ENCODE results near the gene SRSF4.

- no peak for TF ChIP-seq CTCF (conservative IDR thresholded peaks at IDR 0.05 in 1 of 2, IDR thresholded peaks at IDR 0.05 in 1 of 2; ENCODE audit: extremely low read depth in 1 of 2, insufficient read depth in 1 of 2, low read depth in 1 of 2, low read length in 2 of 2)
- TF ChIP-seq EZH2 (IDR thresholded peaks at IDR 0.05; ENCODE audit: borderline replicate concordance, low read length), result no peak
These were observed 29.7 kb upstream of the SRSF4 start for GRCh38 chr1:29211086-29212030.

All from mammary epithelial cell (primary cell).